ENCODE results near the gene PRAC1.

- TF ChIP-seq CTCF (IDR thresholded peaks at IDR 0.05) (no peak), POLR2A (IDR thresholded peaks at IDR 0.05) (no peak)
These were observed 33.0 kb upstream of the PRAC1 start for GRCh38 chr17:48755356-48755755.
